Hematopoietic multipotent progenitor cell (in vitro differentiated cells): ENCODE results near the gene PTOV1. TPM values are rescaled to one million over a fixed set of nuclear protein-coding genes. Genes with fewer than 3 reads are reported as not detected.

Experiments
- DNase-seq, 3 donors: peaks; one replicate each; pipeline ENCODE4 v3.0.0-alpha.2; 2011 to 2015; ENCODE audit warnings: low read depth in 2 of 3, low spot score in 2 of 3
- small RNA-seq: library from RNA; depleted of rRNA; stranded (forward); fragments of <200 nt; gene quantifications from one replicate; pipeline ENCODE3, GENCODE V24; 2012
- total RNA-seq: library from RNA; depleted of rRNA; stranded (reverse); fragments of >200 nt; gene quantifications from one replicate; pipeline ENCODE4 v1.2.3, GENCODE V29; 2012

PTOV1 gene
- total RNA-seq, 1 donor: 109 TPM

DNA sequence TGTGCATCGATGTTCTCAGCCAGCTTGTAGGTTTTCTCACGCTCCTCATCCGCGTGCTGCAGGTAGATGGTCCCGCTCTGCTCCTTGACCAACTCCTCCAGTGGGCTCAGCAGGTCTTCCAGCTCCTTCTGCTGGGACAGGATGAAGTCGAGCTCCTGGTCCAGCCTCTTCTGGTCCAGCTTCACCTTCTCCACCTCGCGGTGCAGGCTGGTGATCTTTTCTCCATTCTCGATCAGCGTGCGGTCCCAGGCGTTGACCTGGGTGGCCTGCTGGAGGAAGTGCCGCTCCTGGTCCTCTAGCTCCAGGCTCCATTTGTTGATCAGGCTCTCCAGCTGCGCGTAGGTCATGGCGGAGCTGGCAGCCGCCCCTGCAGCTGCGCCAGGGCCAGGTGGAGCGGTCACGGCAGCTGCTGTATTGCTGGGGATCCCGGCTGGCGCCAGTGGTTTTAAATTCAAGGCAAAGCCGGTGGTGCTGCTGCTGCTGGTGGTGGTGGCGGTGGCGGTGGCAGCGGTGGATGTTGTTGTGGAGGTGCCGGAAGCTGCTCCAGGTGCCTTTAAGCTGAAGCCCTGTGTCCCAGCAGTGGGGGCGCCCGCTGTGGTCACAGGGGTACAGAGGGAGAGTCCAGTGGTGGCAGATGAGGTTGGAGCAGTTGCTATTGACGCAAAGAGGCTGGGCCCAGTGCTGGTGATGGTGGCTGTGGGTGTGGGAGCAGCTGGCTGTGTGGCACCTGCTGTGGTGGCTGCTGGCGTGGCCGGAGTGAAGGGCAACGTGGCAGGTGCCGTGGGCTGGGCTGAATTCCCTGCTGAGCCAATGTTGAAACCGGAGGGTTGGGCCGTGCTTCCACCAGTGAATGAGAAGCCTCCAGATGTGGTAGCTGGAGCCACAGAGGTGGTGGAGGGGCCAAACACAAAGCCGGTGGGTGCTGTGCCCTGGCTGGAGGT lies 57.8 kb downstream of the PTOV1 start:
- no peak for DNase-seq

DNA sequence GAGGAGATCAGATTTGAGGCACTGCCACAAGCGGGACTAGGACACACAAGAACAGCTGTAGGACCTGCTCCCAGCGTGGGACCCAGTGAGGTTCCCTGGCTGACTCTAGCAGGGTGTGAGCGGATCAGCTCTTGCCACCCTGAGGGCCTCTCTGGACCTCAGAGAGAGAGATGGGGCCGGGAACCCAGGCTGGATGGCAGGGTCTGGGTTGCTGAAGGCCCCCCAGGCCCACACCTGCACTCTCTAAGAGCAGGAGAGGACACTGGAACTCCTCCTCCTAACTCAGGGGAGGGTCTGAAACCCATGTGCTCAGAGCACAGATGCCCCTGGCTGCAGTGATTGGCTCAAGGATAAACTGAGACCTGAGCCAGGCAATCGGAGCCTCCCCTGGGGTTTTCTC lies 59.2 kb downstream of the PTOV1 start:
- no peak for DNase-seq

Small RNAs within 50 kb of the gene (small RNA-seq; reads per million reads assigned to genes)
- 0.41 reads per million for gene MIR4749

Other genes with a start within 250 kb of the PTOV1 start
- gene RRAS, start 211.0 kb upstream of the PTOV1 start, total RNA-seq: 7.5 TPM
- gene SCAF1, start 208.9 kb upstream of the PTOV1 start, total RNA-seq: 18.6 TPM
- 86.7 TPM for gene IRF3, start 185.3 kb upstream of the PTOV1 start, total RNA-seq
- gene BCL2L12, start 185.2 kb upstream of the PTOV1 start, total RNA-seq: 8.1 TPM
- gene PRMT1, start 173.9 kb upstream of the PTOV1 start, total RNA-seq: 455 TPM
- 1.9 TPM for gene ADM5, start 161.6 kb upstream of the PTOV1 start, total RNA-seq
- gene CPT1C, start 160.0 kb upstream of the PTOV1 start, total RNA-seq: 0.54 TPM
- gene TSKS, start 87.9 kb upstream of the PTOV1 start, total RNA-seq: 1.1 TPM
- 67.9 TPM for gene AP2A1, start 84.2 kb upstream of the PTOV1 start, total RNA-seq
- 40.1 TPM for gene FUZ, start 37.9 kb upstream of the PTOV1 start, total RNA-seq
- 50.9 TPM for gene MED25, start 32.9 kb upstream of the PTOV1 start, total RNA-seq
- gene PNKP, start 16.4 kb downstream of the PTOV1 start, total RNA-seq: 77.6 TPM
- 10.0 TPM for gene AKT1S1, start 26.2 kb downstream of the PTOV1 start, total RNA-seq
- gene TBC1D17, start 26.5 kb downstream of the PTOV1 start, total RNA-seq: 7.8 TPM
- 0.81 TPM for gene IL4I1, start 45.7 kb downstream of the PTOV1 start, total RNA-seq
- 8.1 TPM for gene ATF5, start 78.0 kb downstream of the PTOV1 start, total RNA-seq
- gene NUP62, start 78.3 kb downstream of the PTOV1 start, total RNA-seq: 70.3 TPM
- gene SIGLEC11, start 110.0 kb downstream of the PTOV1 start, total RNA-seq: under 0.01 TPM
- 50.4 TPM for gene VRK3, start 174.2 kb downstream of the PTOV1 start, total RNA-seq
- 8.6 TPM for gene ZNF473, start 174.8 kb downstream of the PTOV1 start, total RNA-seq